WTC11 (cell line): ENCODE data around the gene CD68. TPM values are rescaled to one million over a fixed set of nuclear protein-coding genes. Genes with fewer than 3 reads are reported as not detected.

ENCODE experiments used
- ATAC-seq: fragments of 200-7000 bp; cut with Tn5 transposase; 2 replicates; pipeline ENCODE4 v1.10.0; 2021; ENCODE audit warnings: mild to moderate bottlenecking, moderate library complexity
- CTCF ChIA-PET: fragments of 300-600 bp; sonication (Branson Sonifier 250); formaldehyde crosslinking; loops from one replicate; lab custom pipeline; 2021; ENCODE audit warnings: antibody characterized with exemption; lab: Charles Lee
- POLR2A ChIA-PET: fragments of 350-600 bp; sonication (Branson Sonifier 250); formaldehyde crosslinking; loops from one replicate; lab custom pipeline; 2021; ENCODE audit warnings: antibody characterized with exemption; lab: Charles Lee
- DNase-seq: peaks from one replicate; pipeline ENCODE4 v3.0.0; 2021; ENCODE audit warnings: low spot score
- H3K27ac Mint-ChIP-seq: 2 replicates; pipeline ENCODE4 v1.8.0; 2021; ENCODE audit warnings: mixed read lengths
- H3K27me3 Mint-ChIP-seq: 2 replicates; pipeline ENCODE4 v1.8.0; 2021; ENCODE audit warnings: low read depth, mild to moderate bottlenecking, moderate library complexity, mixed read lengths
- H3K36me3 Mint-ChIP-seq: 2 replicates; pipeline ENCODE4 v1.8.0; 2021; ENCODE audit warnings: mixed read lengths
- H3K4me1 Mint-ChIP-seq: 2 replicates; pipeline ENCODE4 v1.8.0; 2022; ENCODE audit warnings: mixed read lengths
- H3K4me3 Mint-ChIP-seq: 2 replicates; pipeline ENCODE4 v1.8.0; 2021; ENCODE audit warnings: mild to moderate bottlenecking, moderate library complexity, mixed read lengths
- H3K9me3 Mint-ChIP-seq: 2 replicates; pipeline ENCODE4 v1.8.0; 2021; ENCODE audit warnings: mixed read lengths
- ATF3 ChIP-seq: sonication (generic); formaldehyde crosslinking; conservative IDR thresholded peaks from 2 replicates; pipeline ENCODE4 v1.8.1; 2022; ENCODE audit warnings: mild to moderate bottlenecking, missing genetic modification reagents
- CREB1 ChIP-seq: sonication (generic); formaldehyde crosslinking; IDR thresholded peaks from 2 replicates; pipeline ENCODE4 v1.8.0; 2023; ENCODE audit warnings: mild to moderate bottlenecking, missing genetic modification reagents
- CREM ChIP-seq: sonication (generic); formaldehyde crosslinking; IDR thresholded peaks from 2 replicates; pipeline ENCODE4 v1.8.1; 2022; ENCODE audit warnings: mild to moderate bottlenecking, missing genetic modification reagents, moderate library complexity
- CTCF ChIP-seq: fragments of 200-600 bp; IDR thresholded peaks from 2 replicates; pipeline ENCODE4 v1.8.0; 2022; ENCODE audit warnings: antibody characterized with exemption
- ETV6 ChIP-seq: sonication (generic); formaldehyde crosslinking; IDR thresholded peaks from 2 replicates; pipeline ENCODE4 v1.8.1; 2022; ENCODE audit warnings: mild to moderate bottlenecking, missing genetic modification reagents
- FOXK1 ChIP-seq: sonication (generic); formaldehyde crosslinking; IDR thresholded peaks from 2 replicates; pipeline ENCODE4 v1.8.0; 2022; ENCODE audit warnings: mild to moderate bottlenecking, moderate library complexity, missing genetic modification reagents
- FOXP1 ChIP-seq: sonication (generic); formaldehyde crosslinking; IDR thresholded peaks from 2 replicates; pipeline ENCODE4 v1.8.0; 2022; ENCODE audit warnings: missing genetic modification reagents, mild to moderate bottlenecking, moderate library complexity, borderline replicate concordance
- IRF1 ChIP-seq: sonication (generic); formaldehyde crosslinking; IDR thresholded peaks from 2 replicates; pipeline ENCODE4 v1.8.0; 2023; ENCODE audit warnings: missing genetic modification reagents
- MAX ChIP-seq: sonication (generic); formaldehyde crosslinking; IDR thresholded peaks from 2 replicates; pipeline ENCODE4 v1.8.0; 2022; ENCODE audit warnings: mild to moderate bottlenecking, missing genetic modification reagents
- NFATC4 ChIP-seq: fragments of 250-450 bp; sonication (Bioruptor Pico); IDR thresholded peaks from 2 replicates; pipeline ENCODE4 v1.9.0; 2021; ENCODE audit warnings: mild to moderate bottlenecking
- NR1H2 ChIP-seq: sonication (generic); formaldehyde crosslinking; IDR thresholded peaks from 2 replicates; pipeline ENCODE4 v1.9.0; 2021; ENCODE audit warnings: mild to moderate bottlenecking, moderate library complexity, missing genetic modification reagents
- NR3C1 ChIP-seq: sonication (generic); formaldehyde crosslinking; conservative IDR thresholded peaks from 2 replicates; pipeline ENCODE4 v1.8.1; 2023; ENCODE audit warnings: low read depth, mild to moderate bottlenecking, missing genetic modification reagents
- PRRX2 ChIP-seq: fragments of 250-450 bp; sonication (Bioruptor Pico); IDR thresholded peaks from 2 replicates; pipeline ENCODE4 v1.8.0; 2021; ENCODE audit warnings: mild to moderate bottlenecking
- RELA ChIP-seq: sonication (generic); formaldehyde crosslinking; IDR thresholded peaks from 2 replicates; pipeline ENCODE4 v1.8.1; 2022; ENCODE audit warnings: missing genetic modification reagents, mild to moderate bottlenecking, borderline replicate concordance
- RORB ChIP-seq: fragments of 250-450 bp; sonication (Bioruptor Pico); IDR thresholded peaks from 2 replicates; pipeline ENCODE4 v1.9.0; 2021; ENCODE audit warnings: mild to moderate bottlenecking
- TP53 ChIP-seq: sonication (generic); formaldehyde crosslinking; IDR thresholded peaks from 2 replicates; pipeline ENCODE4 v1.8.1; 2023; ENCODE audit warnings: mild to moderate bottlenecking, missing genetic modification reagents
- USF2 ChIP-seq: sonication (generic); formaldehyde crosslinking; IDR thresholded peaks from 2 replicates; pipeline ENCODE4 v1.8.1; 2023; ENCODE audit warnings: mild to moderate bottlenecking, missing genetic modification reagents, moderate library complexity
- ZBTB21 ChIP-seq: sonication (generic); formaldehyde crosslinking; IDR thresholded peaks from 2 replicates; pipeline ENCODE4 v1.8.1; 2023; ENCODE audit warnings: mild to moderate bottlenecking, missing genetic modification reagents, borderline replicate concordance
- ZBTB43 ChIP-seq: sonication (generic); formaldehyde crosslinking; IDR thresholded peaks from 2 replicates; pipeline ENCODE4 v1.8.1; 2023; ENCODE audit warnings: mild to moderate bottlenecking, missing genetic modification reagents
- ZMAT4 ChIP-seq: fragments of 250-450 bp; sonication (Bioruptor Pico); IDR thresholded peaks from 2 replicates; pipeline ENCODE4 v1.9.0; 2021; ENCODE audit warnings: mild to moderate bottlenecking
- ZNF232 ChIP-seq: sonication (generic); formaldehyde crosslinking; IDR thresholded peaks from 2 replicates; pipeline ENCODE4 v1.8.0; 2022; ENCODE audit warnings: mild to moderate bottlenecking, missing genetic modification reagents
- ZNF281 ChIP-seq: sonication (generic); formaldehyde crosslinking; IDR thresholded peaks from 2 replicates; pipeline ENCODE4 v1.8.0; 2023; ENCODE audit warnings: mild to moderate bottlenecking, missing genetic modification reagents
- ZNF416 ChIP-seq: fragments of 250-450 bp; sonication (Bioruptor Pico); IDR thresholded peaks from 2 replicates; pipeline ENCODE4 v1.9.0; 2021; ENCODE audit warnings: mild to moderate bottlenecking, inconsistent platforms
- total RNA-seq: library from RNA; stranded (reverse); gene quantifications from 3 replicates; pipeline ENCODE4 v1.2.3, GENCODE V29; 2021

CD68 gene
- total RNA-seq, 1 experiment from 2014 or later = 0.72 TPM

- peak; percentile 67; the same call in 1 of the 2 replicates for TF ChIP-seq MAX (CRISPR knock-in tag)
- TF ChIP-seq ZBTB43 (CRISPR knock-in tag) = no peak
- 0 out of 2 replicates have a peak, but pooled peaks have one; percentile 19 for TF ChIP-seq RORB (CRISPR knock-in tag)
- 0 out of 2 replicates have a peak, but pooled peaks have one; percentile 12 for TF ChIP-seq CREB1 (CRISPR knock-in tag)
- TF ChIP-seq NR3C1 (CRISPR knock-in tag) = no peak; the same call in 1 of the 2 replicates
- no peak for TF ChIP-seq ZNF416 (CRISPR knock-in tag)
- TF ChIP-seq ATF3 (CRISPR knock-in tag) = peak; percentile 16; the same call in 1 of the 2 replicates
- TF ChIP-seq ZNF281 (CRISPR knock-in tag) = peak; percentile 94
- TF ChIP-seq ZBTB21 (CRISPR knock-in tag) = 0 out of 2 replicates have a peak, but pooled peaks have one; percentile 39
- TF ChIP-seq IRF1 (CRISPR knock-in tag) = 0 out of 2 replicates have a peak, but pooled peaks have one; percentile 6
- peak; percentile 21; the same call in 1 of the 2 replicates for TF ChIP-seq PRRX2 (CRISPR knock-in tag)
- TF ChIP-seq USF2 (CRISPR knock-in tag) = peak; percentile 32
- no peak for TF ChIP-seq NR1H2
- TF ChIP-seq CREM = no peak; the same call in 1 of the 2 replicates
- TF ChIP-seq CTCF = no peak
- no peak; the same call in 1 of the 2 replicates for TF ChIP-seq FOXK1 (CRISPR knock-in tag)
- TF ChIP-seq NFATC4 = peak; percentile 10
- TF ChIP-seq ZNF232 = no peak
- TF ChIP-seq RELA = 0 out of 2 replicates have a peak, but pooled peaks have one; percentile 9
- 0 out of 2 replicates have a peak, but pooled peaks have one; percentile 41 for TF ChIP-seq TP53 (CRISPR knock-in tag)
- TF ChIP-seq FOXP1 (CRISPR knock-in tag) = no peak
- no peak for TF ChIP-seq ETV6 (CRISPR knock-in tag)
- peak; percentile 32; the same call in 1 of the 2 replicates for TF ChIP-seq ZMAT4 (CRISPR knock-in tag)
- TF ChIP-seq, all 79 proteins: peak for 13
- ChIA-PET CTCF (interaction anchor here (1.5 to 1.7 kb wide), 2 partner anchors 13 to 16 kb away, joined by 5 to 10 read pairs; no protein-coding TSS in a partner anchor), POLR2A (interaction anchor here (0.9 to 3.5 kb wide), 7 partner anchors 10 to 170 kb away, joined by 3 to 22 read pairs (median 3); partner anchors contain the start of genes ATP1B2, MPDU1, SLC35G6 and SOX15)
- Mint-ChIP-seq H3K9me3 (no peaks in the 10 kb centered on the region), H3K27ac (peak overlapping the region; percentile 97), H3K4me3 (peak overlapping the region; percentile 93), H3K27me3 (no peaks in the 10 kb centered on the region), H3K36me3 (peaks cover 77% of the 10 kb centered on the region), H3K4me1 (peaks cover 52% of the 10 kb centered on the region)
- ATAC-seq = peak; percentile 9
- DNase-seq = peak; percentile 85
These were observed 5.9 kb upstream of the CD68 start for GRCh38 chr17:7573324-7574080.
